GM12878 (cell line): ENCODE measurements around the gene ASTL. TPM values are rescaled to one million over a fixed set of nuclear protein-coding genes. Genes with fewer than 3 reads are reported as not detected.

Experiments used
- ATAC-seq: fragments of 200-7000 bp; cut with Tn5 transposase; 3 replicates; pipeline ENCODE4 v1.9.1; 2020; ENCODE audit warnings: mild to moderate bottlenecking, moderate library complexity
- BruUV-seq: library from RNA; stranded (reverse); fragments of 400-500 nt; replicated peaks from 2 replicates; lab custom pipeline; 2021; lab: Mats Ljungman, UMichigan
- CTCF ChIA-PET: fragments of 300-600 bp; sonication (Branson Sonifier 250); formaldehyde crosslinking; extraction: SDS; loops from one replicate; lab custom pipeline; 2021; ENCODE audit warnings: inconsistent platforms; lab: Yijun Ruan, JAX
- POLR2A ChIA-PET: fragments of 350-600 bp; formaldehyde crosslinking; extraction: SDS; loops from one replicate; lab custom pipeline; 2021; ENCODE audit warnings: inconsistent platforms; lab: Charles Lee
- RAD21 ChIA-PET: fragments of 300-600 bp; sonication (Branson Sonifier 250); formaldehyde crosslinking; loops from one replicate; lab custom pipeline; 2023; ENCODE audit warnings: antibody characterized with exemption; ENCODE audit not compliant: unreplicated experiment; lab: Charles Lee
- SMC1A ChIA-PET: fragments of 300-600 bp; sonication (Branson Sonifier 250); formaldehyde crosslinking; loops from one replicate; lab custom pipeline; 2023; ENCODE audit not compliant: unreplicated experiment, uncharacterized antibody; lab: Charles Lee
- DNase-seq: peaks from one replicate; pipeline ENCODE4 v3.0.0-alpha.2; 2011; ENCODE audit warnings: low read depth, low spot score
- FAIRE-seq: peaks from 3 replicates; lab custom pipeline; 2011; peaks lifted over from hg19 to GRCh38; lab: Jason Lieb, UNC
- H2AFZ ChIP-seq: 2 replicates; pipeline ENCODE4 v1.6.0; 2011; ENCODE audit warnings: low read depth, low read length, control low read depth; ENCODE audit not compliant: control insufficient read depth
- H3K27ac ChIP-seq: 2 replicates; pipeline ENCODE4 v1.5.1; 2011; ENCODE audit warnings: control low read depth; ENCODE audit not compliant: control insufficient read depth, insufficient read depth
- H3K27me3 ChIP-seq, 2 experiments: replicated peaks in 1 of 2; 2 replicates each; pipeline versions ENCODE4 v1.6.0 to v1.6.1; 2011; ENCODE audit warnings: low read length in 1 of 2; ENCODE audit not compliant: control insufficient read depth in 2 of 2, insufficient read depth in 2 of 2
- H3K36me3 ChIP-seq, 2 experiments: 2 replicates each; pipeline ENCODE4 v1.5.1; 2011; ENCODE audit warnings: low read length in 1 of 2; ENCODE audit not compliant: control insufficient read depth in 2 of 2, insufficient read depth in 2 of 2
- H3K4me1 ChIP-seq: 2 replicates; pipeline ENCODE4 v1.6.1; 2011; ENCODE audit warnings: mild to moderate bottlenecking, low read length, moderate library complexity, mixed read lengths; ENCODE audit not compliant: control insufficient read depth, insufficient read depth
- H3K4me2 ChIP-seq: 2 replicates; pipeline ENCODE4 v1.6.0; 2011; ENCODE audit warnings: control low read depth; ENCODE audit not compliant: control insufficient read depth, insufficient read depth
- H3K4me3 ChIP-seq: fragments of 200-600 bp; sonication (generic); 2 replicates; pipeline ENCODE4 v1.5.1; 2016
- H3K79me2 ChIP-seq: 2 replicates; pipeline ENCODE4 v1.6.0; 2011; ENCODE audit warnings: low read length; ENCODE audit not compliant: control insufficient read depth, insufficient read depth
- H3K9ac ChIP-seq: 2 replicates; pipeline ENCODE4 v1.8.0; 2011; ENCODE audit warnings: low read length, control low read depth, mixed read lengths; ENCODE audit not compliant: control insufficient read depth, insufficient read depth
- H3K9me3 ChIP-seq: replicated peaks from 3 replicates; pipeline ENCODE4 v1.5.1; 2011; ENCODE audit warnings: mild to moderate bottlenecking, low read length; ENCODE audit not compliant: control insufficient read depth, insufficient read depth
- H4K20me1 ChIP-seq: 2 replicates; pipeline ENCODE4 v1.6.0; 2011; ENCODE audit not compliant: control insufficient read depth, insufficient read depth
- BMI1 ChIP-seq: fragments of 450-650 bp; IDR thresholded peaks from 2 replicates; pipeline ENCODE4 v1.6.1; 2016; ENCODE audit warnings: mild to moderate bottlenecking, moderate library complexity, borderline replicate concordance
- CHD1 ChIP-seq: IDR thresholded peaks from 2 replicates; pipeline ENCODE4 v1.6.1; 2012; ENCODE audit warnings: low read depth, low read length, improper control_type of control experiment
- ESRRA ChIP-seq: IDR thresholded peaks from 2 replicates; pipeline ENCODE4 v1.6.1; 2012; ENCODE audit warnings: mild to moderate bottlenecking, low read length, improper control_type of control experiment
- ETV6 ChIP-seq, 2 experiments: fragments of 450-650 bp in 1 of 2; IDR thresholded peaks in 1 of 2; conservative IDR thresholded peaks in 1 of 2; 2 replicates each; pipeline ENCODE4 v1.6.1; 2014; ENCODE audit warnings: antibody characterized with exemption in 1 of 2, borderline replicate concordance in 1 of 2, low read depth in 1 of 2, mild to moderate bottlenecking in 1 of 2, moderate library complexity in 1 of 2
- GATAD2B ChIP-seq: fragments of 450-650 bp; conservative IDR thresholded peaks from 2 replicates; pipeline ENCODE4 v1.6.1; 2017; ENCODE audit warnings: low read depth, mild to moderate bottlenecking, moderate library complexity
- KDM1A ChIP-seq: fragments of 200-600 bp; sonication (generic); IDR thresholded peaks from 2 replicates; pipeline ENCODE4 v1.6.1; 2016; ENCODE audit warnings: borderline replicate concordance
- MEF2B ChIP-seq: fragments of 450-650 bp; IDR thresholded peaks from 2 replicates; pipeline ENCODE4 v1.6.1; 2018; ENCODE audit warnings: mild to moderate bottlenecking, moderate library complexity; ENCODE audit not compliant: partially characterized antibody, poor library complexity, severe bottlenecking
- NBN ChIP-seq: fragments of 450-650 bp; IDR thresholded peaks from 2 replicates; pipeline ENCODE4 v1.6.1; 2016
- NR2F1 ChIP-seq: fragments of 450-650 bp; conservative IDR thresholded peaks from 2 replicates; pipeline ENCODE4 v1.6.1; 2017; ENCODE audit warnings: mild to moderate bottlenecking
- SMC3 ChIP-seq: IDR thresholded peaks from 2 replicates; pipeline ENCODE4 v1.6.1; 2011; ENCODE audit warnings: low read length, improper control_type of control experiment, borderline replicate concordance
- SPI1 ChIP-seq: IDR thresholded peaks from 2 replicates; pipeline ENCODE4 v1.6.1; 2011; ENCODE audit warnings: low read depth, mild to moderate bottlenecking, low read length, moderate library complexity, borderline replicate concordance; ENCODE audit not compliant: insufficient read depth
- TBL1XR1 ChIP-seq: IDR thresholded peaks from 2 replicates; pipeline ENCODE4 v1.6.1; 2012; ENCODE audit warnings: low read depth, low read length, improper control_type of control experiment
- TCF12 ChIP-seq: IDR thresholded peaks from 2 replicates; pipeline ENCODE4 v1.6.1; 2011; ENCODE audit warnings: low read depth, mild to moderate bottlenecking, low read length
- ZBED1 ChIP-seq: IDR thresholded peaks from 2 replicates; pipeline ENCODE4 v1.6.1; 2016; ENCODE audit warnings: borderline replicate concordance
- ZNF384 ChIP-seq: IDR thresholded peaks from 2 replicates; pipeline ENCODE4 v1.6.1; 2012; ENCODE audit warnings: low read depth, mild to moderate bottlenecking, low read length, improper control_type of control experiment, borderline replicate concordance
- WGBS: methylation state at CpG from one replicate; pipeline ENCODE4 v1.1.6; 2016; ENCODE audit warnings: low lambda C conversion rate; ENCODE audit not compliant: insufficient replicate concordance, insufficient coverage; ENCODE audit errors: missing lambda C conversion rate; 5-methylcytosine and 5-hydroxymethylcytosine counted together
- in situ Hi-C: fragments of 300-500 bp; cut with MboI; formaldehyde crosslinking; loops from 9 replicates; pipeline ENCODE4 v1.14.3; 2018; ENCODE audit warnings: mixed read lengths
- intact Hi-C: fragments of 100-400 bp; cut with micrococcal nuclease; formaldehyde crosslinking; loops from one replicate; pipeline ENCODE4 v1.14.2; 2022; ENCODE audit not compliant: unreplicated experiment
- polyA plus RNA-seq, 11 experiments: library from polyadenylated mRNA; depleted of rRNA in 4 of 11; unstranded in 6 of 11; stranded (reverse) in 5 of 11; fragments of >200 nt; fragmentation: Nextera tagmentation in 4 of 11; fragmentation: Illumina TruSeq in 1 of 11; extraction: Ambion mirVana in 4 of 11; extraction: Trizol in 1 of 11; gene quantifications; 1 replicate in 1 of 11; 2 replicates in 10 of 11; pipeline versions ENCODE4 v1.2.1 to v1.2.3, GENCODE V29; 2011 to 2016; ENCODE audit warnings: inconsistent platforms in 2 of 11, missing spikeins in 2 of 11, low read depth in 1 of 11
- total RNA-seq, 4 experiments: library from RNA; depleted of rRNA in 3 of 4; stranded (reverse); fragments of >200 nt in 3 of 4; fragmentation: Illumina TruSeq in 1 of 4; extraction: Trizol in 1 of 4; gene quantifications; 2 replicates each; pipeline versions ENCODE4 v1.2.1 to v1.2.3, GENCODE V29; 2013 to 2021
- TF ChIP-seq, protein P1 (sequence below): fragments of 450-650 bp; IDR thresholded peaks from 2 replicates; pipeline ENCODE4 v1.6.1; 2016; ENCODE audit warnings: mild to moderate bottlenecking
- TF ChIP-seq, protein P2 (sequence below): fragments of 450-650 bp; IDR thresholded peaks from 2 replicates; pipeline ENCODE4 v1.6.1; 2016; ENCODE audit warnings: mild to moderate bottlenecking
- TF ChIP-seq, protein P3 (sequence below): IDR thresholded peaks from 2 replicates; pipeline ENCODE4 v1.6.1; 2012; ENCODE audit warnings: low read length, inconsistent platforms

ASTL gene
- total and polyA plus RNA-seq, 10 of the 15 experiments (the other 5 are each of a cell fraction or from before 2014, with no cell fraction given): 0.18 to 1.0 (median 0.38) TPM; not detected in 4

DNA sequence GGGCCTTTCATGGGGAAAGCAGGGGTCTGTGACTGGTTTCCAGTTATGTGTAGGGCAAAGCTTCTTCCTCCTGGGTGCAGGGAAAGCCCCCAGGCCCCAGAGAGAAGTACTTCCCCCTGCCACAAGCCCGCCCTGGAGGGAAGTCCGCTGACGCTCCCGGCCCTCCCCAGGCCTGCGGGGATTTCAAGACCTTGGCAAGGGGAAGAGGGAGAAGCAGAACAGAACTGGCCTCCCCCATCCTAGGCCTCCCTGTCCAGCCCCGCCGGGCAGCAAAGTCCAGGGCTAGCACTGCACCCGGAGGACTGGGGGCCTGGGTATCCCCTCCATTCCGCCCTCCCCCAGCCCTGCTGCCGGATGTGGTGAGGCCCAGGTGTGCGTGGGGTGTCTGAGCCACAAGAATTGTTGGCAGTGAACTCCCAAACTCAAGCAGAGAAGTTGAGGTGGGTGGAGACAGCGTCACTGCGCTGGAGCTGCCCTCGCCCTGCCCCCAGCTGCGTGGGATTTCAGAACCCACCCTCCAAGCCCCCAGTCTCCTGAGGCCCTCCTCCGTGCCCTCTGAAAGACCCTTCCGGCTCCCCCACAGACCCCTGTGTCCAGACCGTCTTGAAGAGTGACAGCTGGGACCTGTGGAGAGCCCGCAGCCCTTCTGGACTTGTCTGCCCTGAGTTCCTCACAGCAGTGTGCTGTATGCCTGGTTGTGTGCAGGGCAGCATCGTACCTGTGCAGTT, 8.0 kb upstream of the ASTL start:
- Histone ChIP-seq H3K79me2 (peaks cover 29% of the 10 kb centered on the region), H3K4me3 (peak overlapping the region; percentile 92), H3K4me2 (peak overlapping the region; percentile 95), H3K27me3 (no peaks in the 10 kb centered on the region), H3K36me3 (peaks cover 7% of the 10 kb centered on the region in 2 experiments; a peak in 2 of 4 replicates), H3K4me1 (peaks cover 45% of the 10 kb centered on the region), H2AFZ (peak overlapping the region; percentile 52), H4K20me1 (no peaks in the 10 kb centered on the region), H3K9ac (peak overlapping the region; percentile 89), H3K9me3 (no peaks in the 10 kb centered on the region), H3K27ac (peak overlapping the region; percentile 89)
- SMC1A ChIA-PET: interaction anchor here (1.5 to 14.4 kb wide), 4 partner anchors 12 to 56 kb away, joined by 3 to 338 read pairs (median 96); no protein-coding TSS in a partner anchor
- in situ Hi-C loops (no loop called here), intact Hi-C loops (loop anchor here (1.0 to 5.0 kb wide), 3 partner anchors 18 to 381 kb away; partner anchors contain the start of gene NCAPH)
- CTCF ChIA-PET: interaction anchor here (0.6 to 14.4 kb wide), 7 partner anchors 11 to 154 kb away, joined by 3 to 535 read pairs (median 4); partner anchors contain the start of gene ADRA2B
- RAD21 ChIA-PET: interaction anchor here (1.0 to 18.1 kb wide), 10 partner anchors 8 to 364 kb away, joined by 3 to 463 read pairs (median 6); partner anchors contain the start of gene ASTL
- 2% methylated on average over 20 of the region's 20 CpGs for WGBS
- ATAC-seq (peak; percentile 29), DNase-seq (peak; percentile 70), FAIRE-seq (peak; percentile 92)
- no TSS peak for BruUV-seq
- POLR2A ChIA-PET: interaction anchor here (0.6 to 9.5 kb wide), 8 partner anchors 8 to 87 kb away, joined by 3 to 161 read pairs (median 5); partner anchors contain the start of genes ASTL and STARD7
- TF ChIP-seq CHD1: 0 out of 2 replicates have a peak, but pooled peaks have one; percentile 26
- peak; percentile 94 for TF ChIP-seq NBN
- no peak; a peak in 1 of 4 replicates for TF ChIP-seq ETV6 (conservative IDR thresholded peaks at IDR 0.05 in 1 of 2, IDR thresholded peaks at IDR 0.05 in 1 of 2; ENCODE audit: borderline replicate concordance in 1 of 2, low read depth in 1 of 2)
- TF ChIP-seq, protein P1, sequence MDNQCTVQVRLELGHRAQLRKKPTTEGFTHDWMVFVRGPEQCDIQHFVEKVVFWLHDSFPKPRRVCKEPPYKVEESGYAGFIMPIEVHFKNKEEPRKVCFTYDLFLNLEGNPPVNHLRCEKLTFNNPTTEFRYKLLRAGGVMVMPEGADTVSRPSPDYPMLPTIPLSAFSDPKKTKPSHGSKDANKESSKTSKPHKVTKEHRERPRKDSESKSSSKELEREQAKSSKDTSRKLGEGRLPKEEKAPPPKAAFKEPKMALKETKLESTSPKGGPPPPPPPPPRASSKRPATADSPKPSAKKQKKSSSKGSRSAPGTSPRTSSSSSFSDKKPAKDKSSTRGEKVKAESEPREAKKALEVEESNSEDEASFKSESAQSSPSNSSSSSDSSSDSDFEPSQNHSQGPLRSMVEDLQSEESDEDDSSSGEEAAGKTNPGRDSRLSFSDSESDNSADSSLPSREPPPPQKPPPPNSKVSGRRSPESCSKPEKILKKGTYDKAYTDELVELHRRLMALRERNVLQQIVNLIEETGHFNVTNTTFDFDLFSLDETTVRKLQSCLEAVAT: peak; percentile 93
- TF ChIP-seq ZNF384: 0 out of 2 replicates have a peak, but pooled peaks have one; percentile 25
- peak; percentile 1; the same call in 1 of the 2 replicates for TF ChIP-seq SMC3
- peak; percentile 95 for TF ChIP-seq GATAD2B
- peak; percentile 92 for TF ChIP-seq TBL1XR1
- peak; percentile 86 for TF ChIP-seq MEF2B
- peak; percentile 80; the same call in 1 of the 2 replicates for TF ChIP-seq ZBED1
- peak; percentile 83; the same call in 1 of the 2 replicates for TF ChIP-seq SPI1
- TF ChIP-seq, protein P2, sequence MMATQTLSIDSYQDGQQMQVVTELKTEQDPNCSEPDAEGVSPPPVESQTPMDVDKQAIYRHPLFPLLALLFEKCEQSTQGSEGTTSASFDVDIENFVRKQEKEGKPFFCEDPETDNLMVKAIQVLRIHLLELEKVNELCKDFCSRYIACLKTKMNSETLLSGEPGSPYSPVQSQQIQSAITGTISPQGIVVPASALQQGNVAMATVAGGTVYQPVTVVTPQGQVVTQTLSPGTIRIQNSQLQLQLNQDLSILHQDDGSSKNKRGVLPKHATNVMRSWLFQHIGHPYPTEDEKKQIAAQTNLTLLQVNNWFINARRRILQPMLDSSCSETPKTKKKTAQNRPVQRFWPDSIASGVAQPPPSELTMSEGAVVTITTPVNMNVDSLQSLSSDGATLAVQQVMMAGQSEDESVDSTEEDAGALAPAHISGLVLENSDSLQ: peak; percentile 87
- no peak for TF ChIP-seq BMI1
- peak; percentile 99 for TF ChIP-seq TCF12
- no peak for TF ChIP-seq KDM1A
- peak; percentile 67 for TF ChIP-seq NR2F1
- peak; percentile 61; the same call in 1 of the 2 replicates for TF ChIP-seq ESRRA
- TF ChIP-seq, protein P3, sequence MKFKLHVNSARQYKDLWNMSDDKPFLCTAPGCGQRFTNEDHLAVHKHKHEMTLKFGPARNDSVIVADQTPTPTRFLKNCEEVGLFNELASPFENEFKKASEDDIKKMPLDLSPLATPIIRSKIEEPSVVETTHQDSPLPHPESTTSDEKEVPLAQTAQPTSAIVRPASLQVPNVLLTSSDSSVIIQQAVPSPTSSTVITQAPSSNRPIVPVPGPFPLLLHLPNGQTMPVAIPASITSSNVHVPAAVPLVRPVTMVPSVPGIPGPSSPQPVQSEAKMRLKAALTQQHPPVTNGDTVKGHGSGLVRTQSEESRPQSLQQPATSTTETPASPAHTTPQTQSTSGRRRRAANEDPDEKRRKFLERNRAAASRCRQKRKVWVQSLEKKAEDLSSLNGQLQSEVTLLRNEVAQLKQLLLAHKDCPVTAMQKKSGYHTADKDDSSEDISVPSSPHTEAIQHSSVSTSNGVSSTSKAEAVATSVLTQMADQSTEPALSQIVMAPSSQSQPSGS: no peak
